Cardiac muscle cell (in vitro differentiated cells and primary cell): ENCODE data around the gene GRID1. TPM values are rescaled to one million over a fixed set of nuclear protein-coding genes. Genes with fewer than 3 reads are reported as not detected.

Experiments used
- DNase-seq, 2 donors: peaks; one replicate each; pipeline versions ENCODE4 v3.0.0 to v3.0.0-alpha.2; 2010 to 2017; ENCODE audit warnings: low read depth in 1 of 2, low spot score in 1 of 2
- H3K27ac ChIP-seq: fragments of 200-600 bp; sonication (generic); 2 replicates; pipeline ENCODE4 v1.5.1; 2016
- H3K27me3 ChIP-seq: fragments of 200-600 bp; sonication (generic); 2 replicates; pipeline ENCODE4 v1.6.0; 2016; ENCODE audit warnings: control low read depth
- H3K36me3 ChIP-seq: fragments of 200-600 bp; sonication (generic); 2 replicates; pipeline ENCODE4 v1.5.1; 2016; ENCODE audit warnings: control low read depth
- H3K4me1 ChIP-seq: fragments of 200-600 bp; sonication (generic); 2 replicates; pipeline ENCODE4 v1.8.1; 2017; ENCODE audit warnings: low read depth, mild to moderate bottlenecking, mixed run types
- H3K4me3 ChIP-seq: fragments of 200-600 bp; sonication (generic); 2 replicates; pipeline ENCODE4 v1.5.1; 2016; ENCODE audit warnings: mild to moderate bottlenecking
- H3K9me3 ChIP-seq: fragments of 200-600 bp; sonication (generic); 2 replicates; pipeline ENCODE4 v1.5.1; 2017; ENCODE audit warnings: low read depth, mild to moderate bottlenecking, control low read depth
- CTCF ChIP-seq: IDR thresholded peaks from 2 replicates; pipeline ENCODE4 v1.5.1; 2012; ENCODE audit warnings: low read depth, mild to moderate bottlenecking, low read length
- polyA plus RNA-seq: library from polyadenylated mRNA; unstranded; fragments of >200 nt; fragmentation: Nextera tagmentation; extraction: Ambion mirVana; gene quantifications from 2 replicates; pipeline ENCODE4 v1.2.1, GENCODE V29; 2016
- total RNA-seq: library from RNA; depleted of rRNA; stranded (reverse); fragments of >200 nt; gene quantifications from 2 replicates; pipeline ENCODE4 v1.2.3, GENCODE V29; 2016

GRID1 gene
- total and polyA plus RNA-seq, 2 experiments from 2014 or later, result 1.5 to 1.6 TPM

GRCh38 chr10:86331861-86332260 is 34.7 kb downstream of the GRID1 start:
- Histone ChIP-seq H3K27ac (no peak overlapping the region), H3K4me3 (no peak overlapping the region), H3K36me3 (no peaks in the 10 kb centered on the region), H3K27me3 (no peaks in the 10 kb centered on the region), H3K4me1 (no peaks in the 10 kb centered on the region), H3K9me3 (no peaks in the 10 kb centered on the region)
- TF ChIP-seq CTCF, result no peak
- DNase-seq, result no peak

- no peaks in the 10 kb centered on the region for H3K9me3 ChIP-seq
- H3K36me3 ChIP-seq, result no peaks in the 10 kb centered on the region
- no peak overlapping the region for H3K4me3 ChIP-seq
- DNase-seq, result no peak
- no peaks in the 10 kb centered on the region for H3K4me1 ChIP-seq
- no peaks in the 10 kb centered on the region for H3K27me3 ChIP-seq
- TF ChIP-seq CTCF, result no peak
- no peak overlapping the region for H3K27ac ChIP-seq
These were observed 35.5 kb downstream of the GRID1 start for GRCh38 chr10:86330778-86331763.

- no peak for TF ChIP-seq CTCF
- Histone ChIP-seq H3K27me3 (no peaks in the 10 kb centered on the region), H3K4me3 (no peak overlapping the region), H3K4me1 (no peaks in the 10 kb centered on the region), H3K27ac (no peak overlapping the region), H3K9me3 (no peaks in the 10 kb centered on the region), H3K36me3 (no peaks in the 10 kb centered on the region)
- DNase-seq, result no peak
These were observed 36.5 kb downstream of the GRID1 start for GRCh38 chr10:86329896-86330680.

GRCh38 chr10:86329093-86329710 is 37.4 kb downstream of the GRID1 start:
- no peak for DNase-seq
- H3K4me3 ChIP-seq, result no peak overlapping the region
- no peaks in the 10 kb centered on the region for H3K9me3 ChIP-seq
- no peaks in the 10 kb centered on the region for H3K36me3 ChIP-seq
- H3K27ac ChIP-seq, result no peak overlapping the region
- H3K4me1 ChIP-seq, result no peaks in the 10 kb centered on the region
- no peaks in the 10 kb centered on the region for H3K27me3 ChIP-seq
- TF ChIP-seq CTCF, result no peak

- H3K4me3 ChIP-seq, result no peak overlapping the region
- no peak for TF ChIP-seq CTCF
- H3K36me3 ChIP-seq, result no peaks in the 10 kb centered on the region
- no peaks in the 10 kb centered on the region for H3K4me1 ChIP-seq
- DNase-seq, result no peak
- H3K27me3 ChIP-seq, result no peaks in the 10 kb centered on the region
- H3K9me3 ChIP-seq, result no peaks in the 10 kb centered on the region
- no peak overlapping the region for H3K27ac ChIP-seq
These were observed 38.5 kb downstream of the GRID1 start for GRCh38 chr10:86327954-86328725.
